ENCODE data around the gene GXYLT2. TPM values are rescaled to one million over a fixed set of nuclear protein-coding genes. Genes with fewer than 3 reads are reported as not detected.

GXYLT2 gene
- total and polyA plus RNA-seq, 7 donors = 0.04 to 5.9 (median 0.84) TPM

GRCh38 chr3:72977060-72977808, 89.4 kb downstream of the GXYLT2 start:
- Histone ChIP-seq H3K9me3 (no peaks in the 10 kb centered on the region), H3K27ac (no peak overlapping the region), H3K4me3 (no peak overlapping the region), H3K4me1 (no peaks in the 10 kb centered on the region), H3K36me3 (ENCODE audit: insufficient read depth in 1 of 2, low read depth in 1 of 2) (no peaks in the 10 kb centered on the region), H3K27me3 (ENCODE audit: insufficient read depth in 3 of 3, low read length in 2 of 3) (no peaks in the 10 kb centered on the region)
- ATAC-seq (no peak), DNase-seq (no peak)
- TF ChIP-seq, protein P1, sequence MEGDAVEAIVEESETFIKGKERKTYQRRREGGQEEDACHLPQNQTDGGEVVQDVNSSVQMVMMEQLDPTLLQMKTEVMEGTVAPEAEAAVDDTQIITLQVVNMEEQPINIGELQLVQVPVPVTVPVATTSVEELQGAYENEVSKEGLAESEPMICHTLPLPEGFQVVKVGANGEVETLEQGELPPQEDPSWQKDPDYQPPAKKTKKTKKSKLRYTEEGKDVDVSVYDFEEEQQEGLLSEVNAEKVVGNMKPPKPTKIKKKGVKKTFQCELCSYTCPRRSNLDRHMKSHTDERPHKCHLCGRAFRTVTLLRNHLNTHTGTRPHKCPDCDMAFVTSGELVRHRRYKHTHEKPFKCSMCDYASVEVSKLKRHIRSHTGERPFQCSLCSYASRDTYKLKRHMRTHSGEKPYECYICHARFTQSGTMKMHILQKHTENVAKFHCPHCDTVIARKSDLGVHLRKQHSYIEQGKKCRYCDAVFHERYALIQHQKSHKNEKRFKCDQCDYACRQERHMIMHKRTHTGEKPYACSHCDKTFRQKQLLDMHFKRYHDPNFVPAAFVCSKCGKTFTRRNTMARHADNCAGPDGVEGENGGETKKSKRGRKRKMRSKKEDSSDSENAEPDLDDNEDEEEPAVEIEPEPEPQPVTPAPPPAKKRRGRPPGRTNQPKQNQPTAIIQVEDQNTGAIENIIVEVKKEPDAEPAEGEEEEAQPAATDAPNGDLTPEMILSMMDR (IDR thresholded peaks at IDR 0.05) = no peak
- intact Hi-C loops (cut with DNase I) = no loop called here
- WGBS, 3 donors = 74 to 86% (median 81%) methylated on average over 5 of the region's 5 CpGs

- H3K4me1 ChIP-seq = no peaks in the 10 kb centered on the region
- DNase-seq (no peak), ATAC-seq (no peak)
- no peaks in the 10 kb centered on the region for H3K27me3 ChIP-seq (ENCODE audit: insufficient read depth in 3 of 3, low read length in 2 of 3)
- H3K4me3 ChIP-seq = no peak overlapping the region
- peaks cover 11% of the 10 kb centered on the region for H3K9me3 ChIP-seq
- H3K36me3 ChIP-seq (ENCODE audit: insufficient read depth in 1 of 2, low read depth in 1 of 2) = no peaks in the 10 kb centered on the region
- WGBS, 3 donors = 81 to 86% (median 81%) methylated on average over 3 of the region's 3 CpGs
- no peak overlapping the region for H3K27ac ChIP-seq
- TF ChIP-seq, protein P1 (IDR thresholded peaks at IDR 0.05) = no peak
- intact Hi-C loops (cut with DNase I) = no loop called here
Measured at GRCh38 chr3:72982609-72983366, 94.9 kb downstream of the GXYLT2 start.

- ATAC-seq (no peak), DNase-seq (no peak)
- intact Hi-C loops (cut with DNase I) = no loop called here
- Histone ChIP-seq H3K36me3 (ENCODE audit: insufficient read depth in 1 of 2, low read depth in 1 of 2) (no peaks in the 10 kb centered on the region), H3K27me3 (ENCODE audit: insufficient read depth in 3 of 3, low read length in 2 of 3) (no peaks in the 10 kb centered on the region), H3K4me1 (no peaks in the 10 kb centered on the region), H3K27ac (no peak overlapping the region), H3K9me3 (peaks cover 11% of the 10 kb centered on the region), H3K4me3 (no peak overlapping the region)
- TF ChIP-seq, protein P1 (IDR thresholded peaks at IDR 0.05) = no peak
- WGBS, 3 donors = 79 to 100% (median 100%) methylated on average over 1 of the region's 1 CpG
Measured at GRCh38 chr3:72985576-72985975, 97.7 kb downstream of the GXYLT2 start.

DNA sequence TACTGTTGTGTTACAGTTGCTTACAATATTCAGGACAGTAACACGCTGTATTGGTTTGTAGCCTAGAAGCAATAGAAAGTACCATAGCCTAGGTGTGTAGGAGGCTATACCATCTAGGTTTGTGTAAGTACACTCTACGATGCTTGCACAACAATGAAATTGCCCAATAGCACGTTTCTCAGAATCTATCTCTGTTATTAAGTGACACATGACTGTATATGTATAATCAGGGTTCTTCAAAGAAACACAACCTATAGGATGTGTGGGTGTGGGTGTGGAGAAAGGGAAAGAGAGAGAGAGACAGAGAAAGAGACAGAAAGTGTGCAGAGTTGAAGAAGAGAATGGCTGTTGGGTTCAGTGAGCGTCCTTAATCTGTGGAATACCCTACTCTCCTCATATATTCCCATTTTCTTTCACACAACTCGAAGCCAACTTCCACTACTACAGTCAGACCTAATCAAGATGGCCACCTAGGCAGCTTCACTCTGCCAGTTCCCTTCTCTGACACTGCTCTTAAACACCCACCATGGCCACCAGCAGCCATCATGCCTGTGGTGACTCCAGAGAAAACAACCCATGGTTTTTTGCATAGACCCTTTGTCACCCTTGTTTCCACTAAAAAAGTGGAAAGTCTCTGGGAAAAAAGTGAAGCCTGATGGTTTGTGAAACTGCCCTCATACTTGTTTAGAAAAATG, 103.0 kb downstream of the GXYLT2 start:
- no peaks in the 10 kb centered on the region for H3K4me1 ChIP-seq
- H3K27ac ChIP-seq = no peak overlapping the region
- ATAC-seq (no peak), DNase-seq (no peak)
- no peaks in the 10 kb centered on the region for H3K27me3 ChIP-seq (ENCODE audit: insufficient read depth in 3 of 3, low read length in 2 of 3)
- 89 to 93% (median 89%) methylated on average over 5 of the region's 5 CpGs for WGBS, 3 donors
- intact Hi-C loops (cut with DNase I) = loop anchor here in 1 of 2 donors (10.0 kb wide), 1 partner anchor 146 kb away; the partner anchor contains the start of gene SHQ1
- no peak overlapping the region for H3K4me3 ChIP-seq
- TF ChIP-seq, protein P1 (IDR thresholded peaks at IDR 0.05) = no peak
- H3K9me3 ChIP-seq = peaks cover 3% of the 10 kb centered on the region
- no peaks in the 10 kb centered on the region for H3K36me3 ChIP-seq (ENCODE audit: insufficient read depth in 1 of 2, low read depth in 1 of 2)
